Tibial nerve (tissue), 4 donors: Measurements from ENCODE around the gene IPO5. TPM values are rescaled to one million over a fixed set of nuclear protein-coding genes. Genes with fewer than 3 reads are reported as not detected.
"Not testable (repeated sequence)": the region's sequence is repeated elsewhere in the genome, so short reads cannot be mapped to it uniquely, and the experiment has no call there.

Source experiments
- DNase-seq, 2 donors: peaks; one replicate each; pipeline ENCODE4 v3.0.0-alpha.2; 2019; ENCODE audit warnings: low spot score in 2 of 2
- H3K27ac ChIP-seq, 4 donors: fragments of 200-600 bp; sonication (generic) in 3 of 4; one replicate each; pipeline ENCODE4 v1.5.1; 2017 to 2019; ENCODE audit warnings: mild to moderate bottlenecking in 1 of 4
- H3K27me3 ChIP-seq, 2 donors: fragments of 200-600 bp; sonication (generic) in 1 of 2; one replicate each; pipeline versions ENCODE4 v1.5.1 to v1.6.0; 2017 to 2019
- H3K36me3 ChIP-seq, 3 donors: fragments of 200-600 bp; sonication (generic); one replicate each; pipeline ENCODE4 v1.5.1; 2018 to 2019
- H3K4me1 ChIP-seq, 4 donors: fragments of 200-600 bp; sonication (generic) in 3 of 4; one replicate each; pipeline ENCODE4 v1.5.1; 2017 to 2019
- H3K4me3 ChIP-seq, 4 donors: fragments of 200-600 bp; sonication (generic) in 3 of 4; one replicate each; pipeline ENCODE4 v1.5.1; 2017 to 2019; ENCODE audit warnings: mild to moderate bottlenecking in 1 of 4, moderate library complexity in 1 of 4
- H3K9me3 ChIP-seq, 4 donors: fragments of 200-600 bp; sonication (generic) in 3 of 4; one replicate each; pipeline ENCODE4 v1.5.1; 2017 to 2019
- EP300 ChIP-seq, 2 donors: sonication (generic); formaldehyde crosslinking; IDR thresholded peaks; one replicate each; pipeline ENCODE4 v1.6.1; 2017; ENCODE audit warnings: antibody characterized with exemption in 2 of 2, mild to moderate bottlenecking in 1 of 2
- POLR2A ChIP-seq, 2 donors: fragments of 450-650 bp; IDR thresholded peaks; one replicate each; pipeline ENCODE4 v1.6.1; 2017; ENCODE audit warnings: antibody characterized with exemption in 2 of 2, mild to moderate bottlenecking in 2 of 2, moderate library complexity in 2 of 2
- WGBS, 2 donors: methylation state at CpG; one replicate each; pipeline ENCODE4 v1.1.5; 2018; 5-methylcytosine and 5-hydroxymethylcytosine counted together
- total RNA-seq, 4 donors: library from RNA; depleted of rRNA; stranded (reverse); fragments of >200 nt; gene quantifications; one replicate each; pipeline ENCODE4 v1.1.0, GENCODE V29; 2016
- TF ChIP-seq, protein P1 (sequence below), 5 experiments: fragments of 200-600 bp in 3 of 5; fragments of 450-650 bp in 2 of 5; sonication (generic) in 3 of 5; IDR thresholded peaks; one replicate each; pipeline ENCODE4 v1.5.1; 2016 to 2019; ENCODE audit warnings: antibody characterized with exemption in 5 of 5, mild to moderate bottlenecking in 3 of 5, moderate library complexity in 2 of 5

Gene IPO5
- total RNA-seq, 4 donors from 2014 or later = 117 to 135 (median 120) TPM

DNA sequence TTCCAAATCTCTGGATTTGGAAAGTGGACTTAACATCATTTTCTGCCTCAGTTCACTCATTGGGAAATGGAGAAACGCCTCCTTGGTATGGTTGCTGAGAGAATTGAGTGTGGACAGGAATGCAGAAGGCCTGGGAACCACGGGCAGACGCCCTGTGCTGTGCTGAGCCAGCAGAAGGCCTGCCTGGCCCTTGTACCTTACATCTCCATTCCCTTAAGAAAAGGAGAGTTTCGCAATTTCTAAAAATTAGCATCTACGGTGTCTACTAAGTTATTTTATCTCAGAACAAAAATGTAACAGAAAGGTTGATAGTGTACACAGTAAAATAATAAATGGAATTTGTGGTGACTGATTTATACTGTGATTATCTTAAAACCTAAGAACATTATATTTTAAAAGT lies 78.7 kb downstream of the IPO5 start:
- H3K27me3 ChIP-seq = no peaks in the 10 kb centered on the region
- 82 to 84% methylated on average over 5 of the region's 5 CpGs for WGBS, 2 donors

DNA sequence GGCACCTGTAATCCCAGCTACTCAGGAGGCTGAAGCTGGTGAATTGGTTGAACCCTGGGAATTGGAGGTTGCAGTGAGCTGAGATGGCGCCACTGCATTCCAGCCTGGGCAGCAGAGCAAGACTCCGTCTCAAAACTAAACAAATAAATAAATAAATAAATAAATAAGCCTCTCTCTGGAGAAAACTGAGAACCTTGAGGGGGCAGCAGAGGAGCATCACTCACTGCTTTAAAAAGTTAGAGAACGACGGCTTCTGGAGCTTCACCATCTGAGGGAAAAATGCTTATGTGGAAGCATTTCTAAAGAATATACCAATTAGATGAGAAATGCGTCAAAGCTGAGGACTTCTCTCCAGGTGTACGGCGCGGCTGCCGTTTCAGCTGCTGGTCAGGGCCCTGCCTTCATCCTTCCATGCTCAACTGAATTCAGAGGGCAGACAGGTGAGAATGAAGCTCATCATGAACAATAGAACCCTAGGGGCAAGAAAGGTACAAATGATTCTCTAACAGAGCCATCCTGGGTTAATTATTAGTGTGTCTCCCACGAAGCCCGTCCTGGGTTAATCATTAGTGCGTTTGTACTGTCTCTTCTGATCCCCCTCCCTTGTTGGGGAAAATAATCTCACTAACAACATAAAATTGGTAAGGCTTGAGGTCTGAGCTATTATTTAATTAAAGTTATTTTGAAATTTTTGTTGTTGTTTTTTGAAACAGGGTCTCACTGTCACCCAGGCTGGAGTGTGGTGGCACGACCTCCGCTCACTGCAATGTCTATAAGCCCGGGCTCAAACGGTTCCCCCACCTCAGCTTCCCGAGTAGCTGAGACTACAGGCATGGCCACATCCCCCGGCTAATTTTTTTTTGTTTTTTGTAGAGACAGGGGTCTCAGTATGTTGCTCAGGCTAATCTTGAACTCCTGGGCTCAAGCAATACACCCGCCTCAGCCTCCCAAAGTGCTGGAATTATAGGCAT lies 80.1 kb downstream of the IPO5 start:
- TF ChIP-seq, protein P1, sequence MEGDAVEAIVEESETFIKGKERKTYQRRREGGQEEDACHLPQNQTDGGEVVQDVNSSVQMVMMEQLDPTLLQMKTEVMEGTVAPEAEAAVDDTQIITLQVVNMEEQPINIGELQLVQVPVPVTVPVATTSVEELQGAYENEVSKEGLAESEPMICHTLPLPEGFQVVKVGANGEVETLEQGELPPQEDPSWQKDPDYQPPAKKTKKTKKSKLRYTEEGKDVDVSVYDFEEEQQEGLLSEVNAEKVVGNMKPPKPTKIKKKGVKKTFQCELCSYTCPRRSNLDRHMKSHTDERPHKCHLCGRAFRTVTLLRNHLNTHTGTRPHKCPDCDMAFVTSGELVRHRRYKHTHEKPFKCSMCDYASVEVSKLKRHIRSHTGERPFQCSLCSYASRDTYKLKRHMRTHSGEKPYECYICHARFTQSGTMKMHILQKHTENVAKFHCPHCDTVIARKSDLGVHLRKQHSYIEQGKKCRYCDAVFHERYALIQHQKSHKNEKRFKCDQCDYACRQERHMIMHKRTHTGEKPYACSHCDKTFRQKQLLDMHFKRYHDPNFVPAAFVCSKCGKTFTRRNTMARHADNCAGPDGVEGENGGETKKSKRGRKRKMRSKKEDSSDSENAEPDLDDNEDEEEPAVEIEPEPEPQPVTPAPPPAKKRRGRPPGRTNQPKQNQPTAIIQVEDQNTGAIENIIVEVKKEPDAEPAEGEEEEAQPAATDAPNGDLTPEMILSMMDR (IDR thresholded peaks at IDR 0.05) = peak in 1 of 5 experiments; percentile 24
- TF ChIP-seq POLR2A (IDR thresholded peaks at IDR 0.05) = no peak
- H3K4me3 ChIP-seq = no peak overlapping the region
- no peaks in the 10 kb centered on the region for H3K36me3 ChIP-seq
- H3K27me3 ChIP-seq = no peaks in the 10 kb centered on the region
- no peaks in the 10 kb centered on the region for H3K9me3 ChIP-seq
- peak in 1 of 2 donors; percentile 20 for DNase-seq
- no peak overlapping the region for H3K27ac ChIP-seq
- H3K4me1 ChIP-seq = no peaks in the 10 kb centered on the region
- WGBS, 2 donors = 59 to 61% methylated on average over 19 of the region's 19 CpGs

More for the DNA sequence above, 78.7 kb downstream of the IPO5 start:
- TF ChIP-seq EP300 (IDR thresholded peaks at IDR 0.05) = no peak
- no peak for TF ChIP-seq POLR2A (IDR thresholded peaks at IDR 0.05)
- TF ChIP-seq, protein P1 (IDR thresholded peaks at IDR 0.05) = no peak
- Histone ChIP-seq H3K36me3 (no peaks in the 10 kb centered on the region), H3K27ac (no peak overlapping the region), H3K4me1 (no peaks in the 10 kb centered on the region), H3K9me3 (no peaks in the 10 kb centered on the region), H3K4me3 (no peak overlapping the region)
- no peak for DNase-seq

DNA sequence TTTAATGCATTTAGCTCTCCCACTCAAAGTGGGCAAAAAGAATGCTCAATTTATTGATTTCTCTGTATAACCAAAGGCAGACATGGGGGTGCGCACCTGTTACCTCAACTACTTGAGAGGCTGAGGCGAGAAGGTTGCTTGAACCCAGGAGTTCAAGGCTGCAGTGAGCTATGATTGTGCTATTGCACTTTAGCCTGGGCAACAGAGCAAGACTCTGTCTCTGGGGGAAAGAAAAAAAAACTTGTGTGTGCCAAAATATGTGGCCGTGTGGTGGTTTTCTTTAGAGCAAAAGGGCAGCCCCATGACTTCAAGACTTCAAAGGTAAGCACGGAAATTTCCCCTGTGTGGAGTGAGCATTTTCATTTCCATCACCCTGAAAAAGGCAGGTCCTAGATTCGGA lies 81.9 kb downstream of the IPO5 start:
- 61 to 69% methylated on average over 5 of the region's 5 CpGs for WGBS, 2 donors
- H3K27me3 ChIP-seq = no peaks in the 10 kb centered on the region
- no peak overlapping the region for H3K27ac ChIP-seq
- no peaks in the 10 kb centered on the region for H3K4me1 ChIP-seq
- H3K36me3 ChIP-seq = no peaks in the 10 kb centered on the region
- DNase-seq = no peak
- no peak for TF ChIP-seq POLR2A (IDR thresholded peaks at IDR 0.05)
- no peak overlapping the region for H3K4me3 ChIP-seq
- H3K9me3 ChIP-seq = no peaks in the 10 kb centered on the region

DNA sequence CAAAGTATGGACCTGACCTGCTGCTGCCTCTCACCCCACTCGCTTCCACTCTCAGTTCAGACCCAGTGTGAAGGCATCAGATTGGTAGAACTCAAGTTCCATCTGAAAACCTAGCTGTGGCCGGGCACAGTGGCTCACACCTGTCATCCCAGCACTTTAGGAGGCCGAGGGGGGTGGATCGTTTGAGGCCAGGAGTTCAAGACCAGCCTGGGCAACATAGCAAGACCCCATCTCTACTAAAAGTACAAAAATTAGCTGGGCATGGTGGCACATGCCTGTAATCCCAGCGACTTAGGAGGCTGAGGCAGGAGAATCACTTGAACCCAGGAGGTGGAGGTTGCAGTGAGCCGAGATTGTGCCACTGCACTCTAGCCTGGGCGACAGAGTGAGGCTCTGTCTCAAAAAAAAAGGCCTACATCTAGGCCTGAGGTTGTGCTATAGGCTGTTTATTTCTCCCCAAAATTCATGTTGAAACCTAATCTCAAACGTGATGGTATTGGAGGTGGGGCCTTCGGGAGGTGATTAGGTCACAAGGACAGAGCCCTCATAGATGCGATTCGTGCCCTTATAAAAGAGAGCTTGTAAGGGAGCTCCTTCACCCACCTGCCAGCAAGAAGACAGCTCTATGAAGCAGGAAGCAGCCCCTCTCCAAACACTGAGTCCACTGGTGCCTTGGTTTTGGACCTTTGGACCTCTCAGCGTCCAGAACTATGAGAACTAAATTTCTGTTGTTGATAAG lies 83.3 kb downstream of the IPO5 start:
- H3K4me1 ChIP-seq, H3K9me3 ChIP-seq, H3K4me3 ChIP-seq, DNase-seq, H3K36me3 ChIP-seq, H3K27ac ChIP-seq, H3K27me3 ChIP-seq: not testable (repeated sequence)
- WGBS, 2 donors = 89 to 92% methylated on average over 12 of the region's 12 CpGs

DNA sequence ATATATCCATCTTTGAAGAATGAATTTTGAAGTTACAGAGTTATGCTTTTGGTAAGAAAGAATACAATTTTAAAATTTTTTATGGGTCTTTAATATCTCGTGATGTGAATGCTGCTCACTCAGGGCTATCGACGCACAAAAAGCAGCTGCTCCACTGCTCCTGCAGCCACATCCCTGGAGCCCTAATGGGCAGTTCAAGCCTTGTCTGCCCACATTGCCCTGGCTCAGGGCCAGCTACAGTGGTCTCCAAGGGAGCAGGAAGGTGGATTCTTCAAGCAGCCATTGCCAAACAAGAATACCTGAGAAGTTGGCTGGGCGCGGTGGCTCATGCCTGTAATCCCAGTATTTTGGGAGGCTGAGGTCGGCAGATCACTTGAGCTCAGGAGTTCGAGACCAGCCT lies 85.8 kb downstream of the IPO5 start:
- Histone ChIP-seq H3K27me3 (no peaks in the 10 kb centered on the region), H3K27ac (no peak overlapping the region), H3K4me3 (no peak overlapping the region), H3K4me1 (no peaks in the 10 kb centered on the region), H3K9me3 (no peaks in the 10 kb centered on the region), H3K36me3 (no peaks in the 10 kb centered on the region)
- 92 to 95% methylated on average over 7 of the region's 7 CpGs for WGBS, 2 donors
- TF ChIP-seq EP300 (IDR thresholded peaks at IDR 0.05) = no peak
- DNase-seq = no peak

DNA sequence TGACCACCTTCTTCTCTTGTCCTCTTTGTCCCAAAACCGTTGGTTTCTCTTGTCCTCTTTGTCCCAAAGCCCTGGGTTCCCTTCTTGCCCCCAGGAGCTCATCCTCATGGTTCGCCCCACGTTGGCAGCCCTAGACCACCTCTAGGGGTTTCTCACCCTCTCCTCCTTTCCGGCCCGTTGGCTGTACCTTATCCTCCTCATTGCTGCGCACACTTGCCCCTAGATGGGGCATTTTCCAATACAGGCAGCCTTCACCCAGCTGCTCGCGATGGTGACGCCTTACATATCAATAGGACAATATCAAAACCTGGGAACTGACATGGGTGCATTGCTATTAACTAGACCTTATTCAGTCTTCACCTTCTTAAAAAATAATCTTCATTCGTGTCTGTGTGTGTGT lies 86.5 kb downstream of the IPO5 start:
- no peak for DNase-seq
- H3K27ac ChIP-seq = no peak overlapping the region
- no peaks in the 10 kb centered on the region for H3K36me3 ChIP-seq
- TF ChIP-seq EP300 (IDR thresholded peaks at IDR 0.05) = no peak
- no peak for TF ChIP-seq POLR2A (IDR thresholded peaks at IDR 0.05)
- TF ChIP-seq, protein P1 (IDR thresholded peaks at IDR 0.05) = no peak
- H3K4me3 ChIP-seq = no peak overlapping the region
- no peaks in the 10 kb centered on the region for H3K9me3 ChIP-seq
- WGBS, 2 donors = 73 to 77% methylated on average over 10 of the region's 10 CpGs
- no peaks in the 10 kb centered on the region for H3K27me3 ChIP-seq
- no peaks in the 10 kb centered on the region for H3K4me1 ChIP-seq
